IMR-90 (cell line): ENCODE results near the gene RNH1.

ENCODE experiments used
- BHLHE40 ChIP-seq: fragments of 150-350 bp; IDR thresholded peaks from 2 replicates; pipeline ENCODE4 v1.6.1; 2016; ENCODE audit warnings: mild to moderate bottlenecking, low read depth, low read length
- CEBPB ChIP-seq: IDR thresholded peaks from 2 replicates; pipeline ENCODE4 v1.6.1; 2012; ENCODE audit warnings: low read depth, low read length, improper control_type of control experiment
- CTCF ChIP-seq: conservative IDR thresholded peaks from 2 replicates; pipeline ENCODE4 v1.5.1; 2012; ENCODE audit warnings: mild to moderate bottlenecking, low read depth, low read length, improper control_type of control experiment
- ELK1 ChIP-seq: fragments of 150-350 bp; IDR thresholded peaks from 2 replicates; pipeline ENCODE4 v1.6.1; 2016; ENCODE audit warnings: low read depth, mild to moderate bottlenecking, low read length, moderate library complexity, borderline replicate concordance
- FOS ChIP-seq: fragments of 150-350 bp; IDR thresholded peaks from 2 replicates; pipeline ENCODE4 v1.6.1; 2016; ENCODE audit warnings: low read depth, low read length
- MAFK ChIP-seq: IDR thresholded peaks from 2 replicates; pipeline ENCODE4 v1.6.1; 2012; ENCODE audit warnings: low read depth, low read length, improper control_type of control experiment
- MAZ ChIP-seq: IDR thresholded peaks from 2 replicates; pipeline ENCODE4 v1.6.1; 2012; ENCODE audit warnings: low read depth, mild to moderate bottlenecking, low read length, improper control_type of control experiment, moderate library complexity, borderline replicate concordance
- MXI1 ChIP-seq: IDR thresholded peaks from 2 replicates; pipeline ENCODE4 v1.6.1; 2012; ENCODE audit warnings: low read depth, mild to moderate bottlenecking, low read length, moderate library complexity, borderline replicate concordance
- POLR2A ChIP-seq: IDR thresholded peaks from 2 replicates; pipeline ENCODE4 v1.6.1; 2012; ENCODE audit warnings: mild to moderate bottlenecking, low read depth, low read length
- RCOR1 ChIP-seq: IDR thresholded peaks from 2 replicates; pipeline ENCODE4 v1.6.1; 2012; ENCODE audit warnings: mild to moderate bottlenecking, low read length, improper control_type of control experiment; ENCODE audit not compliant: insufficient replicate concordance
- RFX5 ChIP-seq: IDR thresholded peaks from 2 replicates; pipeline ENCODE4 v1.8.0; 2012; ENCODE audit warnings: low read depth, mild to moderate bottlenecking, low read length, moderate library complexity
- SMC3 ChIP-seq: fragments of 150-350 bp; IDR thresholded peaks from 2 replicates; pipeline ENCODE4 v1.6.1; 2016; ENCODE audit warnings: low read depth, mild to moderate bottlenecking, antibody characterized with exemption, low read length, moderate library complexity
- USF2 ChIP-seq: fragments of 150-350 bp; IDR thresholded peaks from 2 replicates; pipeline ENCODE4 v1.6.1; 2017; ENCODE audit warnings: mild to moderate bottlenecking, antibody characterized with exemption, low read length, low read depth

GRCh38 chr11:472272-472671 lies 34.8 kb downstream of the RNH1 start:
- TF ChIP-seq CEBPB = no peak
- no peak for TF ChIP-seq POLR2A
- TF ChIP-seq MAZ = no peak
- no peak for TF ChIP-seq RCOR1
- TF ChIP-seq CTCF = no peak
- no peak for TF ChIP-seq MXI1
- TF ChIP-seq ELK1 = no peak
- no peak for TF ChIP-seq RFX5
- no peak for TF ChIP-seq FOS
- no peak for TF ChIP-seq SMC3
- no peak for TF ChIP-seq USF2
- no peak for TF ChIP-seq MAFK
- TF ChIP-seq BHLHE40 = no peak
